Activated CD4-positive, alpha-beta T cell treated with anti-CD3 and anti-CD28 coated beads for 48 hours (primary cell): ENCODE data around the gene SPATS2L.
A peak's percentile ranks its signal among the peaks of the same experiment; 100 is the strongest.

Source experiments
- DNase-seq: peaks from one replicate; pipeline ENCODE4 v3.0.0-alpha.2; 2020

Gene SPATS2L

DNA sequence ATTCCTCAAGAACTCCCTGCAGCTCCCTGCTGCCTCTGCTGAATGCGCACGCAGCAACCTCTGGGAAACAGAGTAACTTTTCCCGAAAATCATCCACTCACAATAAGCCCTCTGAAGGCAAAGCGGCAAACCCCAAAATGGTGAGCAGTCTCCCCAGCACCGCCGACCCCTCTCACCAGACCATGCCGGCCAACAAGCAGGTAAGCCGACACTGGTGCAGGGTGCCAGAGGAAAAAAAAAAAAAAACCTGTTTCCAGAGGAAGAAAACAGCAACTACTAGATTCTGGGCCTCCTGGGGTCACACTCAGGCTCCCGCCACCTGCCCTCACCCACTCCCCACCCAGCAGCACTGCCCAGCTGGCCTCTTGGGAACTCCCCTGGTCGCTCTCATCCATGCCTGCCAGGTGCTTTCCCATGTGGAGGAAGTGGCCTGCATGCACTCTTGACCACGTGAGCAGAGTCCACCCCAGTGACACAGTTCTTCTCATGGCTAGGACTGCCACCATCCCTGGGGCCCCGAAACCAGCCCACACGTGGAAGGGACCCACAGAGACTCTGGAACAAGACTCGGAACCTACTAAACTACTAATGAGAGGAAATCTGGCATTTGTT, 166.5 kb downstream of the SPATS2L start:
- no peak for DNase-seq

DNA sequence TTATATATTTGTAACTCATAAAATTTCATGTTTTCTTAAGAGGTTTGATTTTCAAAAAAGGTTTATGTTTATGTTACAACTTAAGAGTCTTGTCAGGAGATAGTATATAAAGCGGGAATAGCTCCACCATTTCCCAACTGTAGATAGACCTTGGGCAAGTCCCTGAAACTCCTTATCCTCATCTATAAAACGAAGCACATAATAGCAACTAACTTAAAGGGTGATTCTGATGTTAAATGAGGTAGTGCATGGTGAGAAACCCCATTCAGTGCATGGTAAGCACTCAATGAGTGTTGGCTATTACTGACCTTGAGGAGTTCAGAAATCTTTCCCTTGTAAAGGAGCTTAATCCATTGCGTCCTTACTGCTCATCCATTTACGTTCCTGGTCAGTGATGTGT, 169.3 kb downstream of the SPATS2L start:
- no peak for DNase-seq

DNA sequence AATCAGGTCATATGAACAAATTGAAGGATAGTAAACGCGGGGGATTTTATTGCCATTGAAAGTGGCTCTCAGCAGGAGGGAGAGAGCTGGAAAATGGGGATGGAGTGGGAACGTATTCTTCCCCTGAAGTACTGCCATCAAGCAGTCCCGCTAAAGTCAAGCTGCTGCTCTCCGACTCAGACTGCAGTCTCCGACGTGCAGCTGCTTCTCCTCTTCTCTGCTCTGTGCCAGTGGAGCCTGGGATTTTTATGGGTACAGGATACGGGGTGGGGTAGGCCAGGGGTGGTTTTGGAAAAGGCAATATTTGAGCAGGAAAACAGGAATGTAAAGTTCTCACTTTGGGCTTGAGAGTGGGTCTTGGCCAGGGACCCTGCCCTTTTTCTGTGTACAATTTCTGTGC, 170.3 kb downstream of the SPATS2L start:
- no peak for DNase-seq

DNA sequence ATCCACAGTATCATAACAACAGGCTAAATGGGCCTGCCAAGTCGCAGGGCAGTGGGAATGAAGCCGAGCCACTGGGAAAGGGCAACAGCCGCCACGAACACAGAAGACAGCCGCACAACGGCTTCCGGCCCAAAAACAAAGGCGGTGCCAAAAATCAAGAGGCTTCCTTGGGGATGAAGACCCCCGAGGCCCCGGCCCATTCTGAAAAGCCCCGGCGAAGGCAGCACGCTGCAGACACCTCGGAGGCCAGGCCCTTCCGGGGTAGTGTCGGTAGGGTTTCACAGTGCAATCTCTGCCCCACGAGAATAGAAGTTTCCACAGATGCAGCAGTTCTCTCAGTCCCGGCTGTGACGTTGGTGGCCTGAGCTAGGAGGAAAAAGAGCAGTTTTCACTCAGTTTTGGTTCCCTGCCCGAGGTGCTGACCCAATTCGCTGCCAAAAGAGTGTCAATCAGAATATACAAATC, 171.2 kb downstream of the SPATS2L start:
- no peak for DNase-seq

DNA sequence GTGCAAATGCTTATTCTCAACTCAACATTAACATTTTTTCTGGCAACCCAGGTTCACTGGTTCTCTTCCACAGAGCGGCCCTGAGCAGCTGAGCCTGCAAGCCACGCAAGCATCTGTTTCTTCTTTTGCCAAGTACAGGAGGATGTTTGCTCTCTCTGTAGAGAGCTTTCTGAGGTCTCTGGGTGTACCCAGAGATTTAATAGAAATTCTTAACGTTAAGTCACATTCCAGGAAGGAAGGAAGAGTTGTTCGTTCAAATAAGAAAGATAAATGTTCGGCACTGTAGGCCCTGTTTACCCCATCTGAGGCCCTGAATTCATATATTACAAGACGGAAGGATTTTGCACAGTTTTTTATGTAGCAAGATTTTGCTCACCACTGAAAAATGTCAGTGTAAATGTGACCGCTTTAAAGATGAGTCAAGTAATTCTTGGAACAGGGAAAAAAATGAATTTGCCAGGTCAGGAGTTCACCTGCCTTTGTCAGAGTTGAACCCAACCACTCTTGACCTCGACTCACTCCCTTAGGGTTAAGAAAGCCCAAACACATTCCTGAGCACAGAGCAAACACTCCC, 173.3 kb downstream of the SPATS2L start:
- no peak for DNase-seq

DNA sequence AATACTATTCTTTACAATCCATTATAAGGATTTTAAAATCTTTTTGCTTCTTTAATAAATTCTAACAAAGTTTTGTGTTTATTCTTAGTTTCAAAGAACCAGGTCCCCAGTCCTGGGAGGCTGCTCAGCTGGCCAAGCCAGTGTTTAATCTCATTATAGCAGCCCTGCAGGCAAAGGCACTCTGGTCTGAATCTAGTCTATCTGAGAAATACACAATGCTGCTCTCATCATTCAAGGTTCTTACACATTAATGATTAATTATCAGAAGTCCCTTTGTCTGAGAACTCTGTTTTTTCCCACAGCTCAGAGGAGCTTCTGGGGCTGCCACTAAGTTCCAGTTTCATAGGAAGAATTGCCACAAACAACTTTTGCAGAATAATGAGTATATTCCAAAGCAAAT, 175.7 kb downstream of the SPATS2L start:
- no peak for DNase-seq

DNA sequence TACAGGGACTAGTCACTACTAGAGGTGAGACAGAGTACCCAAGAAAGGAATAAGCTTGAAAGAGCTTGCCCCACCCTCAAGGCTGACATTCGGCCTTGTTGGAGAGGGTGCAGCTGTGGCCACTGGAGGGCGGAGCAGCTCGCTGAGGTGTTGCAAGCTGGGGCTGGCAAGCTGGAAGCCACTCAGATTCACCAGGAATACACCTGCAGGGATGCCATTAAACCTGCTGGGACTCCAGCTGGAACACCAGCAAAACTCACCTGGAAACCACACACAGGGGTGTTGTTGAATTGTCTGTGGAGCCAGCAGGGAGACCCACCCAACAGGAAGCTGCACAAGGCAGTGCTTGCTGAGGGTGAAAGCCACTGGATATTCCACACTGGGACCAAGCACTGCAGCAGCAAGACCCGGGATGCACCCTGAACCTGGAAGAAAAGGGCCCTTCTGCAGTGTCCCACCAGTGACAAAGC, 177.3 kb downstream of the SPATS2L start:
- DNase-seq = peak; percentile 64

DNA sequence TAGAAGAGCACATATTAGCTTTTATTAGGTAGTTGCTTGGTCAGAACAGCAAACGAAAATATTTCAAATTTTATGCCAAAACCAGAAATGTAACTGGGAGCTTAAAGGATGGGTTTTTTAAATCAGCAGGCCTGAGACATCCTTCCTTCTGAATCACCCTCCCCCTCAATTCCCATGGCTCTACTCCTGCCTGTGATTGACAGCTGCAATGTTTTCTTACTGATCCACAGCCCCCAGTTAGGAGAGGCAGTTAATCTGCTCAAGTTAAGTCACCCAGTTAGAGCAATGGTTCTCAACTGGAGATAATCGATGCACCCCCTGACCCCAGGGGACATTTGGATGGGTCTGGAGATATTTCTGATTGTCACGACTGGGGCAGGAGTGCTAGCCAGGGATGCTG, 178.4 kb downstream of the SPATS2L start:
- DNase-seq = no peak

DNA sequence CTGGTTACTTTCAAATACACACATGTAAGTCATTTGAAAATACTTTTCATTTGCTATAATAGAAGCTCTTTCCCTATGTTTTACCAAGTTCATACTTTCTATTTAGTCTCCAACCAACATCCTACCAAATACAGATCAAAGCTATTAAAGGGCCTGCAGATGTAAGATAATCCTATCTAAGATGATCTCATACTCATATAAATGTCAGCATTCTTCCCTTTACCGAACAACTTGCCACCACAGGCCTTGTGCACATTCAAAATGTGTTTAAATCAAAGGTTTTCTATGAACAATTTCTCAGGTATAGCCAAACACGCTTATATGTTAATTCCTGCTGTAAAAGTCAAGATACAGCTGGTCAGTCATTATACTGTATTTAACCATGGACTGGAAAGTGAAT, 180.0 kb downstream of the SPATS2L start:
- no peak for DNase-seq

DNA sequence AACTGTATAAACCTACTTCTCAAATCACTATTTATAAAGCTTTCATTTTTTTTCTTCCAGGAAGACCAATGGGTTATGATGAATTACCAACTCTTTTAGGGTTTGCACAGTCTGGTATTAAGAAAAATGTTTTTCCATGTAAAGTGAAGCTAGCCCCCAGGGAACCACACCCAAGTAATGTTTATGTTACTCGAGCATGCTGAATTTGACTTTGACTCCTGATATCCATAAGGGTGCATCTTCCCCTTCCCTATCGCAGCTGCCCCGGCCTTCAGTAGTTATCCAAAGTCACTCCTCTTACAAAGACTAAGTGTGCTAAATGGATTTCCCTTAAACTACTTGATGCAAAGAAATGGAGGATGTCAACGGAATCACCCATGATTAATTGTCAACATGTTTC, 181.7 kb downstream of the SPATS2L start:
- DNase-seq = no peak

DNA sequence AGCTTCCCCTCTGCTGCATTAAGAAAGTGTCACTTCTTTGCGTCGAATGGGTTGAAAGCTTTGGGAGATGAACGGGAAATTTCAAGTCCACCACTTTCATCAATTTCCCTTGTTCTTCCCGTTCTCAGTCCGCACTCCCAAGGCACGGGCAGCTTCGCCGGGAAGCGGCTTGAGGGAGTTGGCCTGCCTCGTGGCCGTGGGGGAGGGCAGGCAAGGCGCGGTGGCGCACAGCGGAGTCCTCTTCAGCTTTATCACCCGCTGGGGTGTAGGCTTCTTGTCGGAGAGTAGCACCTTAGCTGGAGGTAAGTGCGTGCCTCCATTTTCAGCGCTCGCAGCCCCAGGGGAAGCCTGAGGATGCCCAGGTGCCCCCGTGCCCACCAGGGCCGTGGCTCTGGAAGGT, 183.5 kb downstream of the SPATS2L start:
- DNase-seq = no peak

DNA sequence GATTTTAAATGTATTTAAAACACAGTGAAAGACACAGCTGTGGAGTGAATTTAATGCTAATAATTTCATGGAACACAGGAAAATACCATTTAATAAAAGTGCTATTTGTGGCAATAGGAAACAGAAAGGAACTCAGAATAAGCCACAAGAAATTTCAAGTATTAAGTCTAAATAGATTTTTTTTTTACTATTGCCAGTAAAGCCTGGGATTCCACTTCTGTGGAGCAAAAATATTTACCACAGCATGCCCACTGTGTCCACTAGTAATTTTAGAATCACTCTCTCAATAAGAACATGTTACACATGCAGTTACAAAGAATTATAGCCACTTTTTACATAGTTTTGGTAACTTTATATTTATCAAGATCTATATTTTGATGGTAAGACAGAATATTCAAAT, 186.2 kb downstream of the SPATS2L start:
- DNase-seq = no peak

DNA sequence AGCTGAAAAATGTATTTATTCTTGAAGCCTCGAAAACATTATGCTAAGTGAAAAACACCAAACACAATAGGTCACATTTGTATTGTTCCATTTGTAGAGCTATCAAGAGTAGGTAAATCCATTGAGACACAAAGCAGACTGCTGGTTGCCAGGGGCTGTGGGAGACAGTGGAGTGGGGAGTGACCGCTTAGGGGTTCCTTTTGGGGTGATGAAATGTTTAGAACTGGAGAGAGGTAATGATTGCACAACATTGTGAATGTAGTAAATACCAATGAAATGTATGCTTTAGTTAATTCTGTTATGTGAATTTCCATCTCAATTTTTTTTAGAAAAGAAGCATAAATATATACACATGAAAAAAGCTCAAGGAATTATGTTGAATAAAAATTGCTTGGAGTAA, 187.6 kb downstream of the SPATS2L start:
- no peak for DNase-seq

DNA sequence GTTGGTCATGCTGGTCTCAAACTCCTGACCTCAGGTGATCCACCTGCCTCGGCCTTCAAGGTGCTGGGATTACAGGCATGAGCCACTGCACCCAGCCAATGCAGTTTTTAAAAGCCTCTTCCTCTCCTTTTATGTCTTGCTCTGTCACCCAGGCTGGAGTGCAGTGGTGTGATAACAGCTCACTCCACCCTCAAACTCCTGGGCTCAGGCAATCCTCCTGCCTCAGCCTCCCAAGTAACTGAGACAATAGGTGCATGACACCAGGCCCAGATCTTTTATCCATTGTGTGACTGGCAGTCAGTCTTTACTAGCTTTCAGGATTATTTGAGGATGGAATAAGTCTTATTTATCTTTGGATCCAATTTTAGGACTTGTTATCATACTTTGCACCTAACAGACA, 190.2 kb downstream of the SPATS2L start:
- no peak for DNase-seq

DNA sequence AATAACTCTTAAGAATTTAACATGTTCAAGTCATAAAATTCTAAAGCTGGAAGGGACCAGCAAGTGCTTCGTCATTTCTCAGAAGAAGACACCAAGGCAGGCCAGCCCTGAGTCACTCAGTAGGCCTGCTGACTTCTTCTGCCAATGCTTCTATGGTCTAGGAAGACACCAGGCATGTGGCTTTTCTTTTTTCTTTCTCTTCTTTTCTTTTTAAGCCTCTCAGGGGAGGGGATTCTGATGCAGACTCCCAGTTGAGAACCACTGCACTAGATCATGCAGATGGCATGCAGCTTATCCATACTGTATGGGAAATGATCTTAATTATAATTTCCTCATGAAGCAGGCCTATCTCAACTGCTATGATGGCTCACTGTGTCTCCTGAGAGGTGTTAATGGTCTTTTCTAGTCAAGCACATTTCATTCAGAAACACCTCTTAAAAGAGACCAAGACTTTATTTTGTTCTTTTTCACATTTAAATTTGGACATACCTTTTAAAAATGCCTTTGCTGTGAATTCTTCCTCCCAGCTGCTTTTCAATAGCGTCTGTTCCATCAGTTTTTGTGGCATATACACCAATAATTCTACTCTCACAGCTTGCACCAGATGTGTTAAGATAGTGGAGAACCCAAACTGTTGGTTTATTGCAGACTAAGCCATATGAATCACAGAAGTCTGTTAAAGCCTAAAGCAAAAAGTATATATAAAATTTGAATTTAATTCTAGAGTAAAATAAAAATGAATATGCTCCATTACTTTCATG, 192.1 kb downstream of the SPATS2L start:
- DNase-seq = no peak

DNA sequence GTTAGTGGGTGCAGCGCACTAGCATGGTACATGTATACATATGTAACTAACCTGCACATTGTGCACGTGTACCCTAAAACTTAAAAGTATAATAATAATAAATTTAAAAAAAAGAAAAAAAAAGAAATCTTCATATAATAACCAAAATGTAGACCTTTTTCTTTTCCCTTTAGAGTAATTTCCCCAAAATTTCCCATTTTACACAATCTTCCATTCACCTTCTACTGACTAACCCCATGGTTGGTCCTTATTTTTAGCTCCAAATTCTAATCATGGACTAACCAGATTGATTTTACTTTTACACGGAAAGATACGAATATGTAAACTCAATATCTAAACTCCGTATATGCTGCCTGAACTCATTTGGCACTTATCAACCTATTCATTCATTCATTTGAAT, 195.7 kb downstream of the SPATS2L start:
- no peak for DNase-seq

DNA sequence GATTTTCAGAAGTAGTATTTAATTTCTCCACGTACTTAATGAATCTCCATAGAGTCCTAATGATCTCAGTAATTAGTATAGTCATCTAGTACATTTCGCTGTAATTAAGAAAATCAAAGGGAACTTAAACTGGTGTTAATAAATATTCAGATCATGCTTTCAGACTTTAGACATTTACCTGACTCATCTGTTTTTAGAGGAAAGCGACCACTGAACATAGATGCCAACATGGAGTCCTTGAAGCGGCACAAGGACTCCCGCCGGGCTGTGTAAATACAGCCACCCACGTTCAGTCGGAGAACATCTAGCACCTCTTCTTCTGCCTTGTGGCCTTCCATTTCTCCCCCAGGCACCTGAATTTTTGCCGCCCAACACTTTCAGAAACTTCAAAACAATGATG, 200.2 kb downstream of the SPATS2L start:
- no peak for DNase-seq

DNA sequence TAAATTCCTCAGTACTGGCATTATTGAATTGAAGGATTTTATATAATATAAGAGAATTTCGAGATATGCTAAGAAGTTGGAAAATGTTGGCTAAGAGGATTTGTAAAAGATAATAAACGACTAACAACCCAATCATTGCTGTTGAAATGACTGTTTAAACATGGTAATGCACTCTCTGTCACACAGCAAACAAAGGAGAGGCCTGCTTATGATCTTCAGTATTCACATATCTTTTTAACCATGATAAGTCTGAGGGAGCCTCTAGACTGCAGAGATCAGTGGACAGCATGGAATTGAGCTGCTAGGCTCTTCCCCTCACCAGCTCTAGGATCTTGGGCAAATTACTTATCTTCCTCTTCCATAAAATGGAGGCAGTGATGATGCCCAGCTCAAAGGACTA, 200.7 kb downstream of the SPATS2L start:
- no peak for DNase-seq

DNA sequence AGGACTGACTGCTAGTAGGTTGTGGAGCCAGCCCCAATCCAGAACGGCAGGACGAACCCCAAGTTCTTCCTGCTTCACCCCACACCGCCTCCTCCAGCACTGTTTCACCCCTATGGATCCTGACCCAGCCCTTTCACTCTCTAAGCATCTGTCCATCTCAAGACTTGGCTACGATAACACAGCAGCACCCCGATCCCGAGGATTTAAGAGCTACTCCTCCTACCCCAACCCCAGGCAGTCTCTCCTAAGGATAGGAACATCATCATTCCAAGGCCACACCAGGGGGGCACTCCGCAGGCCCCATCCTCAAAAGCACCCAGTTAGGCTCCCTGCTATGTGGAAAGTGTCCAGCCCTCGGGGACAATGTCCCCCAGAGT, 202.7 kb downstream of the SPATS2L start:
- peak; percentile 8 for DNase-seq

DNA sequence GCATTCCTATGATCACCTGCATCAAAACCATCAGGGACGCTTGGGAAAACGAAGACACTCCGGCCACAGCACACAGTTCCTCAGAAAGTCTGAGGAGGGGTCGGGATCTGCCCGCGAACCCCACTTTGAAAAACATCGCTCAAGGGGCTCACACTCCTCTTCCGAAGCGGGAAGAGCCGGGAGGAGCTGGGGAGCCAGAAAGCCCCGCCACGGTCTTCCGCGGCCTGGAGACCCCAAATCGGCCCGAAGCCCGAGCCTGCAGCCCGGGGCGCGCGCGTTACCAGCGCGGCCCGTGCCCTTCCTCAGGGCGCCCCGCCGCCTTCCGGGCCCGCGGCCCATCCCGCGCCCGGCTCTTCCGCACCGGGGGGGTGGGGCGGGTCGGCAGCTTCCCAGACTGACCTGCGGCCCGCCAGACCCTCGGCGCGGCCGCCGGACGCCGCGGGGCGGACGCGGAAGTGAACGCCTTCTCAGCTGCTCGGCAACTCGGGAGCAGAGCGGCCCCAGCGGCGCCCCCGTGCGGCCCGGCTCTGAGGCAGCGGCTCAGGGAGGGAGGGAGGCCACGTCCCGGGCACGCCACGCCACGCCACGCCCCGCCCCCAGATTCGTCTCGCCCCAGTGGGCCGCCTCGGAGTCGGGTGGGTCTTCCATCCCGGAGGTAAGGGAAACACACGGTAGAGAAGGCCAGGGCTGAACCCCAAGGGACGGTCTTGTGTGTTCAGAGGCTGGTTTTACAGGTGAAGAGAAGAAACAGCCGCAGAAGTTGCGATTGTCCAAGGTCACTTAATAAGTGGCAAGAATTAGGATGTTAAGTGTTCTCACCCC, 203.3 kb downstream of the SPATS2L start, which contains the start of gene KCTD18:
TSS of gene KCTD18 (minus strand) at position 457 of the 822 bp plus-strand sequence. CDS start 3,052 bp downstream, outside the sequence.
- DNase-seq = peak; percentile 93

DNA sequence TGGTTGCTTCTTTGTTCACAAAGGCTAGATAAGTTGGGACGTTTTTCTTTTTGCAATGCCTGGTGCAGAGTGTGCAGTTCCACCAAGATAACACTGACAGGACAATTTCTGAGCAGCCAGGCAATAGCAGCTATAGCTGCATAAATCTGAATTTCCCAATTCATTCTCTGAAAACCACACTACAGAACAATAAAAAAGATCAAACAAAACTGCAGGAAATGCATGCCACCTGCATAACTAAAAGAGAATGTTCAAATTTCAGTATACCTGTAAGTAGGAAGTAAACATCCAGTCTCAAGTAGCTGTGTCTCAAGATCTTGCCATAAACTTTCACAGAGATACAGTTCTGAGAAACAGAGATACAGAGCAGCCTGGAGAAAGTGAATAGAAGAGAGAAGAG, 208.7 kb downstream of the SPATS2L start:
- no peak for DNase-seq

DNA sequence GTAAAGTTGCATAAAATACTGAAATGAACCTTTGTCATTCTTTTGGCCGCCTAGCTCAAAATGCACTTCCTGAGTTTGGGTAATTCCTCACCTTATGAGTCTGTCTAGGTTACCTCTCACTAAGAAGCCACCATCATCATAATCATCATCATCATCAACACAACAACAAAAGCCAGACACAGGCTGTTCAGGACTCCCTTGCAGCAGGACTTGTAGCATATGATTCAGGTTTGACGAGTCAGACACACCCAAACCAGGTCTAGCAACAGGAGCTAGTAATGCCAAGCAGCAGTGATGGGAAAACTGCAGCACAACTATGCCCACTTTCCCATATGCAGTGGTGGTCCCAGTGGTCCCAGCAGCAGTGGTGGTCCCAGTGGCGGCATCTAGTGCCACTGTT, 216.7 kb downstream of the SPATS2L start:
- no peak for DNase-seq

DNA sequence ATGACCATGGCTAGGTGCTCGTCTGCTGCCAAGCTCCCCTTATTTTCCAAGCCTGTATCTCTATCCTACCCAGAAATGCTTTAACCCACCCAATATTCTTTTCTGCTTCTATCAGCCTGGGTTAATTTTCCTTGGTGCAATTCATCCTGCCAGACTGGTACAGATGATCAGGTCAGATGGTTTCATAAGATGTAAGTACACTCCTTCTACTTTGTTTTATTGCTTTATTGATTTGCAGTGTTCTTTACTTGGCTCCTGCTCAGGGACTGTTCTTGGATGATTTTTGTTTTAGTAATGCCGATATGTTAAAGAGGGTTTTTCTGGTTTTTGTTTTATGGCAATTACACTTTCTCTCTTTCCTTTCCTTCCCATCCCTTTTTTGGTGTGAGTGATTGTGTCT, 217.1 kb downstream of the SPATS2L start:
- no peak for DNase-seq
